ENCODE measurements around the gene RBM45.

Gene RBM45

DNA sequence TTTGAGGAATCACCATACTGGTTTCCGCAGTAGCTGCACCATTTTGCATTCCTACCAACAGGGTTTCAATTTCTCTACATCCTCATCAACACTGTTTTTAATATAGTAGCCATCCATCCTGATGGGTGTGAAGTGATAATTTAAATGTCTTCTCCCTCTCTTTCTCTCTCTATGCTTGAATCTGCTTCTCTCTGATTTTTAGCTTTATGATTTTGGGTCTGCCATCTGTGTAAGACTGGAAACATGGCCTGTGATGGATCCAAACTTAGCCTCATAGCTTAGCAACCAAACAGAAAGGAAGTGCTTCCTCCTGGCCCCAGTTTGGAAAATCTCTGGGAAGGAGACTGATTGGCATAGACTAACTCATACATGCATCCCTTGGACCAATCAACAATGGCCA lies 48.4 kb downstream of the RBM45 start:
- DNase-seq (ENCODE audit: low spot score): no peak

GRCh38 chr2:178163395-178163794 lies 51.2 kb downstream of the RBM45 start:
- no peak for DNase-seq (ENCODE audit: low spot score)

GRCh38 chr2:178163911-178164310 lies 51.7 kb downstream of the RBM45 start:
- DNase-seq (ENCODE audit: low spot score): no peak

- no peak for DNase-seq (ENCODE audit: low spot score)
Measured at GRCh38 chr2:178173657-178174056, 61.4 kb downstream of the RBM45 start.

GRCh38 chr2:178177066-178177679 lies 64.9 kb downstream of the RBM45 start:
- no peak for DNase-seq (ENCODE audit: low spot score)

Data from cerebellar cortex (tissue), 1 donor.